ENCODE data around the gene CFAP100.

CFAP100 gene

GRCh38 chr3:126413693-126414080 is 19.0 kb downstream of the CFAP100 start:
- Mint-ChIP-seq H3K27me3 (ENCODE audit: low read depth, poor library complexity) (peaks cover 20% of the 10 kb centered on the region), H3K4me1 (peaks cover 6% of the 10 kb centered on the region), H3K9me3 (no peaks in the 10 kb centered on the region), H3K27ac (no peak overlapping the region), H3K4me3 (no peak overlapping the region), H3K36me3 (ENCODE audit: low read depth) (no peaks in the 10 kb centered on the region)
- DNase-seq = no peak
- no peak for TF ChIP-seq CTCF (IDR thresholded peaks at IDR 0.05)

- Mint-ChIP-seq H3K36me3 (ENCODE audit: low read depth) (no peaks in the 10 kb centered on the region), H3K4me1 (peaks cover 7% of the 10 kb centered on the region), H3K9me3 (no peaks in the 10 kb centered on the region), H3K27me3 (ENCODE audit: low read depth, poor library complexity) (peaks cover 16% of the 10 kb centered on the region), H3K27ac (no peak overlapping the region), H3K4me3 (no peak overlapping the region)
- no peak for DNase-seq
- TF ChIP-seq CTCF (IDR thresholded peaks at IDR 0.05) = no peak
These were observed 19.7 kb downstream of the CFAP100 start for GRCh38 chr3:126414406-126414805.

GRCh38 chr3:126414961-126415660 is 20.4 kb downstream of the CFAP100 start:
- H3K4me3 Mint-ChIP-seq = no peak overlapping the region
- no peak for DNase-seq
- no peak for TF ChIP-seq CTCF (IDR thresholded peaks at IDR 0.05)
- H3K36me3 Mint-ChIP-seq (ENCODE audit: low read depth) = no peaks in the 10 kb centered on the region
- peaks cover 13% of the 10 kb centered on the region for H3K4me1 Mint-ChIP-seq
- peaks cover 16% of the 10 kb centered on the region for H3K27me3 Mint-ChIP-seq (ENCODE audit: low read depth, poor library complexity)
- no peak overlapping the region for H3K27ac Mint-ChIP-seq
- no peaks in the 10 kb centered on the region for H3K9me3 Mint-ChIP-seq

- H3K36me3 Mint-ChIP-seq (ENCODE audit: low read depth) = no peaks in the 10 kb centered on the region
- TF ChIP-seq CTCF (IDR thresholded peaks at IDR 0.05) = no peak
- H3K9me3 Mint-ChIP-seq = no peaks in the 10 kb centered on the region
- H3K4me1 Mint-ChIP-seq = peaks cover 18% of the 10 kb centered on the region
- DNase-seq = no peak
- H3K27me3 Mint-ChIP-seq (ENCODE audit: low read depth, poor library complexity) = peaks cover 8% of the 10 kb centered on the region
- no peak overlapping the region for H3K4me3 Mint-ChIP-seq
- H3K27ac Mint-ChIP-seq = no peak overlapping the region
These were observed 21.2 kb downstream of the CFAP100 start for GRCh38 chr3:126415661-126416591.

- H3K27ac Mint-ChIP-seq = no peak overlapping the region
- no peak for TF ChIP-seq CTCF (IDR thresholded peaks at IDR 0.05)
- peaks cover 18% of the 10 kb centered on the region for H3K4me1 Mint-ChIP-seq
- DNase-seq = no peak
- no peaks in the 10 kb centered on the region for H3K9me3 Mint-ChIP-seq
- no peaks in the 10 kb centered on the region for H3K36me3 Mint-ChIP-seq (ENCODE audit: low read depth)
- no peak overlapping the region for H3K4me3 Mint-ChIP-seq
- peaks cover 8% of the 10 kb centered on the region for H3K27me3 Mint-ChIP-seq (ENCODE audit: low read depth, poor library complexity)
These were observed 22.2 kb downstream of the CFAP100 start for GRCh38 chr3:126416943-126417342.

Measured in nephron progenitor cell (in vitro differentiated cells).